Measurements from ENCODE around the gene ACSS3.

The ACSS3 gene

DNA sequence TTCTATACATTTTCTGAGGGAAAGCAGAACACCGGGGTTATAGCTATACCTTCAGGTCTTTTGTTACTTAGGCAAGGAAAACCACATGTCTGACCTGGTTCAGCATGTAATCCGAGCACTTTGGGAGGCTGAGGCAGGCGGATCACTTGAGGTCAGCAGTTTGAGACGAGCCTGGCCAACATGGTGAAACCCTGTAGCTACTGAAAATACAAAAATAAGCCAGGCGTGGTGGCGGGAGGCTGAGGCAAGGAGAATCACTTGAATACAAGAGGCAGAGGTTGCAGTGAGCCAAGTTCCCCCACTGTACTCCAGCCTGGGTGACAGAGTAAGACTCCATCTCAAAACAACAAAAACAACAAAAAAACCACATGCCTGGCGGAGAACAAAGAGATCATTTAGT lies 177.6 kb downstream of the ACSS3 start:
- no peak for DNase-seq
- Mint-ChIP-seq H3K9me3 (no peaks in the 10 kb centered on the region), H3K36me3 (ENCODE audit: low read depth) (no peaks in the 10 kb centered on the region), H3K4me3 (no peak overlapping the region), H3K4me1 (ENCODE audit: low read depth) (no peaks in the 10 kb centered on the region), H3K27me3 (no peaks in the 10 kb centered on the region), H3K27ac (no peak overlapping the region)

DNA sequence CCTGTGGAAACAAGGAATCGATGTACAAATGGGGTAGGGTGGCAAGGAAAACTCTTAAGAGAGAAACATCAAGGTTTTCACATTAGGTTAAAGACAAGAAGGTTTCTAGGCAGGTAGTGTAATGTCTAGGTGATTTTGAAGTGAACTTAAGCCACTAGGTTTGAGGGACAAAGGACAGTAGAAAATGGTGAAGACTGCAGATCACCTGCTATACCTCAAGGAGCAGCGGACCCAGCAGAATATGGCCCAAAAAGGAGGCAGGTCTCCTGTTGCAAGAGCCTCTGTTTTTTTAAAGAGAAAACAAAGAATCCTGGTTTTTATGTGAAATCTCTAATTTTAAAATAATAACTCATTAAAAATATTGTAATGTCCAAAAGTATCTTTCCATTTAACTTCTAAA lies 178.1 kb downstream of the ACSS3 start:
- Mint-ChIP-seq H3K4me3 (no peak overlapping the region), H3K36me3 (ENCODE audit: low read depth) (no peaks in the 10 kb centered on the region), H3K27me3 (no peaks in the 10 kb centered on the region), H3K27ac (no peak overlapping the region), H3K4me1 (ENCODE audit: low read depth) (no peaks in the 10 kb centered on the region), H3K9me3 (no peaks in the 10 kb centered on the region)
- no peak for DNase-seq

DNA sequence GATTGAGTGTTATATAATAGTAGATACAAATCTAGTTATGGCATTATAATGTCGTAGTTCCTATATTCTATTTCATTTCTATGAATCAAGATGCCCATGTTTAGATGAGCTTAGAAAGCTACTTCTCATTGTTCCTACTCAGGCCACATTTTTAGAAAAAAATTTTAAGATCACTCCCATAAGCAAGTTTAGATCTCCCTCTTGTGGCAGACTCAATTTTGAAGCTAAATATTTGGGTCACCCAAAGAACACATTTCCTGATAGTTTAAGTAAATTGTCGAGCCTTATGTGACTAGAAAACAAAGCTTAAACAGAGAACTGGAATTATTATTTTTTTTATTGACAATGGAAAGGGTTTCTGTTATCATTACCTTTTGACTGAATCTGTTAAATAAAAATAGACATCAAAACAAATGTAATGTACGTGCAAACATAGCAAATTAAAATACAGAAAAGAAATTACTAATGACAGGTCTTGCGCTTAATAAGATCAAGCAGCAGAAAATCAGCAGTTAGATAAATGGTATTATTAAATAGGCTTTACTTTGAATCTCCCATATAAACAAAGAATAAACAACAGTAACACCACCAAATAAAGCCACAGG lies 180.2 kb downstream of the ACSS3 start:
- Mint-ChIP-seq H3K4me3 (no peak overlapping the region), H3K4me1 (ENCODE audit: low read depth) (no peaks in the 10 kb centered on the region), H3K27ac (no peak overlapping the region), H3K27me3 (no peaks in the 10 kb centered on the region), H3K36me3 (ENCODE audit: low read depth) (no peaks in the 10 kb centered on the region), H3K9me3 (no peaks in the 10 kb centered on the region)
- no peak for DNase-seq

DNA sequence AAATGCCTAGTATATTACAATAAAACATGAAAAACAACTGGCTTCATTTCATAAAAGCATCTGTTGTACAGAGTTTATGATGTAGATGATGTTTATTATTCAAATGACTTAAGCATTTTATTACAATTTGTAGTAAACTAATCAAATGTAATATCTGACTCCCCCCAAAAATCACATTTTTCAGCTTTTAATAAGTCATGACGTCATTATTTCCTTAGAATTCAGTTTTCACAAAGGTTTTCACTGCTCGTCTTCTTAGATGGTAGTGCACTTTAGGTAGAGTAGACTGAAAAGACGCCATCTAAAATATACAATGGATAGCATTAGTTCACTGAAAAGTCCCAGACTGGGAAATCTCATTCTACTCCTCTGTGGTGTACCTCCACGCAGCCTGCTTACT lies 181.5 kb downstream of the ACSS3 start:
- Mint-ChIP-seq H3K4me3 (no peak overlapping the region), H3K27me3 (no peaks in the 10 kb centered on the region), H3K36me3 (ENCODE audit: low read depth) (no peaks in the 10 kb centered on the region), H3K27ac (no peak overlapping the region), H3K4me1 (ENCODE audit: low read depth) (no peaks in the 10 kb centered on the region), H3K9me3 (no peaks in the 10 kb centered on the region)
- no peak for DNase-seq

DNA sequence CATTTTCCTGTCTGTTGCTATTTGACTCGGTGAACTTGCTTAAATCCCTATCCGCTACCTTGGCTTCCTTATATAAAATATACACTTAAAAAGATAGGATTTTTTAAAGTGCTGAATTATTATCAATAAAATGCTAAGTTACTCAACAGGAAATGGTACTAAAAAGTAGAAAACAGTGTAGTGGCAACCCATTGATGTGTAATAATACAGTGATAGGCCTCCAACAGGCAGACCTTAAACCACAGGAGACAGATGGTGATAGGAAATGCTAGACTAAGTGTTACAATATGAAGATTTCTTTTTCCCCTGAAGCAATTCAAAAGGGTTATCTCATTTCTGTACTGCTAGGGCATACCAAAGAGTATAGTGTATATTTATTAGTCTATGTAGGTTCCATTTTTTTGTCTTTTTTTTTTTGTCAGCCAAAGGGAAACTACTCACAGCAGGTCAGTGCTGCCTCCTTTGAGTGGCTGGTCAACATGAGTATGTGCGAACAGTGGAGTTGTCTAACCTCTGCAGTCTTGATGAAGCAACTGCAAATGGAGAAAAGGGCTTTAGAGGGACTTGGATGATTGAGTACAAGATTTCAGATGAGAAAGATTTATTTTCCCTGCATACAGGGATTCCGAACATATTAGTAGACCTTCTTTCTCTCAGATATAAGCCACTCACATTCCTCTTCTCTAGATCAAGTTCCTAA lies 183.8 kb downstream of the ACSS3 start:
- no peaks in the 10 kb centered on the region for H3K27me3 Mint-ChIP-seq
- H3K4me1 Mint-ChIP-seq (ENCODE audit: low read depth) = no peaks in the 10 kb centered on the region
- no peaks in the 10 kb centered on the region for H3K36me3 Mint-ChIP-seq (ENCODE audit: low read depth)
- H3K4me3 Mint-ChIP-seq = no peak overlapping the region
- no peak for DNase-seq
- no peak overlapping the region for H3K27ac Mint-ChIP-seq
- no peaks in the 10 kb centered on the region for H3K9me3 Mint-ChIP-seq

DNA sequence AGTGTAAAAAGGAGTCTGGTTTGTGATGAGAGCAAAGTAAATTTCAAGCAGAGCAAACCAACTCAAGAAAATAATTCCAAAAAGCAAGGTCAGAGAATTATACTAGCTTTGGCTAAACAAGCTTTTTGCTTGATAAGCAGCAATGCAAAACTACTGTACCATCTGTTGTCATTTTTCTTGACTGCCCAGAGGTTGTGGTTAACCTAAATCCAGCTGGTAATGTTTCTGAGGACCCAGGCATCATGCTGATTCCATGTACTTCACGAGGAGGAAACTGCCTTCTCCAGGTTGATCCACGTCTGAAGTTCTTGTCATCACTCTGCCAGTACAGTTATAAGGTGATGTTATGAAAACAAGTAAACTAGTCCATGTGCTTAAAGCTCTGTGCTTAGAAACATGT lies 185.2 kb downstream of the ACSS3 start:
- no peak overlapping the region for H3K27ac Mint-ChIP-seq
- DNase-seq = no peak
- no peak overlapping the region for H3K4me3 Mint-ChIP-seq
- H3K9me3 Mint-ChIP-seq = no peaks in the 10 kb centered on the region
- no peaks in the 10 kb centered on the region for H3K4me1 Mint-ChIP-seq (ENCODE audit: low read depth)
- H3K27me3 Mint-ChIP-seq = no peaks in the 10 kb centered on the region
- H3K36me3 Mint-ChIP-seq (ENCODE audit: low read depth) = no peaks in the 10 kb centered on the region

DNA sequence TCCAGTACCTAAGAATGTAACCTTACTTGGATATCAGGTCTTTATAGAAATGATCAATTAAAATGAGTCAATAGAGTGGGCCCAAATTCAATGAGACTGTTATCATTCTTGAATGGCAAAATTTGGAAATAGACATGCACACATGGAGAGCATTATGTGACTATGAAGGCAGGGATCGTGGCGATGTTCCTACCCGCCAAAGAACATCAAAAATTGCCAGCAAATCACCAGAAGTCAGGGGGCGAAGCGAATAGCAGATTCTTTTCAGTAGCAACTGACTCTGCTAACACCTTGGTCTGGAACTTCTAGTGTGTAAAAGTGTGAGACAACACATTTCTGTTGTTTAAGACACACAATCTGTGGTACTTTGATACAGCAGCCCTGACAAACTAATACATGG lies 192.5 kb downstream of the ACSS3 start:
- no peak overlapping the region for H3K4me3 Mint-ChIP-seq
- H3K36me3 Mint-ChIP-seq (ENCODE audit: low read depth) = no peaks in the 10 kb centered on the region
- no peak overlapping the region for H3K27ac Mint-ChIP-seq
- H3K9me3 Mint-ChIP-seq = peaks cover 4% of the 10 kb centered on the region
- DNase-seq = no peak
- no peaks in the 10 kb centered on the region for H3K4me1 Mint-ChIP-seq (ENCODE audit: low read depth)
- no peaks in the 10 kb centered on the region for H3K27me3 Mint-ChIP-seq

DNA sequence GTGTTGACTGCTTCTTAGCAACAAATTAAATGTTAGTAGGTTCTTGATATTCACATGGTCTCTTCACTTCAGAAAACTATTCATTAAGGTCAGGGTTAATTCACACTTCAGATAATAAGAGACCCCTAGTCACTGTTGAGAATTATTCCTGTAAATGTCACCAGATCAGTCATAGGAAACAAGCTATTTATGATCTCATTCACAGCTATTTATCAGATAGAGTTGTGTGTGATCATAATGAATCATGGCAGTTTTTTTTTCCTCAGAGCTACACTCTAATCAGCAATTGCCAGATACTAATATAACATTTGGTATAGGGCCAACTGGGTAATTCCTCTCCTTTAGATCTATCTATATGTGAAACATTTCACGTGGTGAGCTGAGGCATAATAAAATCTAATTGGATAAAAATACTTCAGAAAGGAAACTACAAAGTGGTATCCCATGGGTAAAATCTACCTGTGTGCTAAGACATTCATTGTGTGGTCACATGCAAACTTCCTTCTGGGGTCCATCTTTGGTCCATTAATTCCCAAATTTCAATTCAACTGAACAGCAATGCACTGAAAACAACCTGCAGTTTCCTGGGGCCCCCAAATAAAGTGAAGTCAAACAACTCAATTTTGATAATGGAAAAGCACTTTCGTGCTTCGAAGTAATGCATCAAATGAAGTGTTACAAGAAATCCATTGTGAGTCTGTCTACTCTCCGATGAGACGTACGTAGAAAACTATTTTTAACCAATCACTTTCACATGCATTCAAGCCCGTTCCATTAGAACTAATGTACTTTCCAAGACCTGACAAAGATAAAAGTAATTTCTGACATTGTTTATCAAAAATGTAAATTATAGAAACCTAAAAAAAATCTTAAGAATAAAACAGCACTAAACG lies 197.0 kb downstream of the ACSS3 start:
- no peaks in the 10 kb centered on the region for H3K9me3 Mint-ChIP-seq
- H3K36me3 Mint-ChIP-seq (ENCODE audit: low read depth) = no peaks in the 10 kb centered on the region
- H3K27ac Mint-ChIP-seq = no peak overlapping the region
- no peaks in the 10 kb centered on the region for H3K27me3 Mint-ChIP-seq
- DNase-seq = no peak
- no peak overlapping the region for H3K4me3 Mint-ChIP-seq
- no peaks in the 10 kb centered on the region for H3K4me1 Mint-ChIP-seq (ENCODE audit: low read depth)

DNA sequence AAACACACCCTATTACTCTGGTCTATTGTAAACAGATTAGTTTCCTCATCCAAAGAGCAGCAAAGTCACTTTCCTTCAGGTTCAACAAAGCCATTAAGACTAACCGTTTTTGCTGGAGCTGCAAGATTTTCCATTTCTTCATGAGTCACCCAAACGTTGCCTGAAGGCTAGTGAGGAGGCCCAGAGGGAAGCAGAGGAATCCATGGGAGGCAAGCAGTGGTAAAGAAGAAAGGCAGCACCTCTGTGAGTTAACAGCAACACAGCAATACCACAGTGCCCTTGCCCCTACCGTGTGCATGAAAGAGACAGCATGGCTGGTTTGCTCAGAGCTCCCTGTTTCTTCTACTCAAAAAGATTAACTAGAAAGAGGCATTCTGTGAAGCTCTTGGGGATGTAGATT lies 206.3 kb downstream of the ACSS3 start:
- H3K4me3 Mint-ChIP-seq = no peak overlapping the region
- H3K27ac Mint-ChIP-seq = no peak overlapping the region
- H3K9me3 Mint-ChIP-seq = no peaks in the 10 kb centered on the region
- no peaks in the 10 kb centered on the region for H3K36me3 Mint-ChIP-seq (ENCODE audit: low read depth)
- H3K4me1 Mint-ChIP-seq (ENCODE audit: low read depth) = no peaks in the 10 kb centered on the region
- DNase-seq = no peak
- no peaks in the 10 kb centered on the region for H3K27me3 Mint-ChIP-seq

DNA sequence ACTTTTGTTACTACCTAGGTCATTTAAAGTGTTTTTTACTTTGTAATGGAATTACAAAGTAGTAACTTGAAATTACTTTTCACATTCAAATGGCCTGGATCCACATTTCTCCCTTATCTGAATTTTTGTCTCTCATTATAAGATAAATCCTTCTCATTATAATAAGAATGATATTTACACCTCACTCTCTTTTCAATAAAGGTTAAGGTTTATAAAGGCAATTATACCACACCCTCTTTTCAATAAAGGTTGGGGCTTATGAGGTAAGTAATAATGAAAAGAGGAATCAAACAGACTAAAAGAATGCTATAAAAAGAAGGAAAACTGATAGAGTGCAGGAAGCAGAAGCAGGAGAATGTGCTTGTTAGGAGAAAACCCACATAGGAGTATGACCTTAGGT lies 210.8 kb downstream of the ACSS3 start:
- H3K27ac Mint-ChIP-seq = no peak overlapping the region
- no peaks in the 10 kb centered on the region for H3K36me3 Mint-ChIP-seq (ENCODE audit: low read depth)
- no peaks in the 10 kb centered on the region for H3K27me3 Mint-ChIP-seq
- no peak overlapping the region for H3K4me3 Mint-ChIP-seq
- no peaks in the 10 kb centered on the region for H3K9me3 Mint-ChIP-seq
- no peaks in the 10 kb centered on the region for H3K4me1 Mint-ChIP-seq (ENCODE audit: low read depth)
- DNase-seq = no peak

DNA sequence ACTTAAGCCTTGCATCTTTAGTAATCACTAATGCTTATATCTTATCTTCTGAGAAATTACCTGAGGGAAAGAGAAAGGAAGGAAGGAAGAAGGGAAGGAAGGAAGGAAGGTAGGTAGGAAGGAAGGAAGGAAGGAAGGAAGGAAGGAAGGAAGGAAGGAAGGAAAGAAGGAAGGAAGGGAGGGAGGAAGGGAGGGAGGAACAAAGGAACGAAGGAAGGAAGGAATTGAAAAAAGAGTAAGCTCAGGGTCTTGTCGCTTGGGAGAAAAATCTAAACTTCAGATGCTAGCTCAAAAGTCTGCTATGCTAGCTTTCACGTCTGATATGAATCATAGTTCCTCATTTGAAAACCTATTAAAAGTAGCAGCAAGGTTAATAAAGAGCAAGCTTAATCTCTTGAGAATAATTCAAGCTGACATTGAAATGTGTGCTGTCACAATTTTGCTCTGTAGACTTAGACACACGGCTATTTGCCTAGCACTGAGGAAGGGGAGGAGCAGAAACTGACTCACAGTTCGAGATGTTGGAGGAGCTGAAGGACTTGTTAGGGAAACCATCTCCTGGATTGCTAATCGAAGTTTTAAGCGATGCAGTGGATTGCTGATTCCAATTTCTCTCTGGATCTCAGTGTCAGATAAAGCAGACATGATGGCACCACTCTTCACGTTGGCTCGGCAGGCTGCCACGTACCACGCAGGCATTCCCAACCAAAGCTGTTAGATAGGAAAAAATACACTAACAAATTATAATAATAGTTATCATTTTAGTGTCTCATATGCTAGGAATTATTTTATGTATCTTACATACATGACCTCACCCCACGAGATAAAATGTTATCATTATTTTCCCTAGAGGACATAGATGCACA lies 216.7 kb downstream of the ACSS3 start:
- Mint-ChIP-seq H3K4me3 (no peak overlapping the region), H3K27me3 (no peaks in the 10 kb centered on the region), H3K9me3 (no peaks in the 10 kb centered on the region), H3K36me3 (ENCODE audit: low read depth) (no peaks in the 10 kb centered on the region), H3K4me1 (ENCODE audit: low read depth) (no peaks in the 10 kb centered on the region), H3K27ac (no peak overlapping the region)
- DNase-seq = no peak

DNA sequence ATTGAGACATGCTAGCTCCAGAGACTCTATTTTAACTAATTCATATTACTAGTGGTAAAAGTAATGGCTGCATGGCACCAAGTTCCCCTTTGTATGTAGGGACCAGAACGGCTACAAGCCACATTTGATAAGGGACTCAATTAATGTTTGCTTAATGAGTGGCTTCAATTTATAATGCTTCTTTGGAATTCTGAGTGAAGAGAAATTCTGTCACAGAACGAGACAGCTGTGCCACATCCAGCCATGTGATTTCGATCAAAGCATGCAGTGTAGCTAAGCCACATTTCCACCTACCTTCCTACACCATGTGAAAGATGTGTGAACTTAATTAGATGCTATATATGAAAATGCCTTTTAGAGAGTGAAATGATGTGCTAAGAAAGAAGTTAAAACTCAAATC lies 217.4 kb downstream of the ACSS3 start:
- no peaks in the 10 kb centered on the region for H3K4me1 Mint-ChIP-seq (ENCODE audit: low read depth)

DNA sequence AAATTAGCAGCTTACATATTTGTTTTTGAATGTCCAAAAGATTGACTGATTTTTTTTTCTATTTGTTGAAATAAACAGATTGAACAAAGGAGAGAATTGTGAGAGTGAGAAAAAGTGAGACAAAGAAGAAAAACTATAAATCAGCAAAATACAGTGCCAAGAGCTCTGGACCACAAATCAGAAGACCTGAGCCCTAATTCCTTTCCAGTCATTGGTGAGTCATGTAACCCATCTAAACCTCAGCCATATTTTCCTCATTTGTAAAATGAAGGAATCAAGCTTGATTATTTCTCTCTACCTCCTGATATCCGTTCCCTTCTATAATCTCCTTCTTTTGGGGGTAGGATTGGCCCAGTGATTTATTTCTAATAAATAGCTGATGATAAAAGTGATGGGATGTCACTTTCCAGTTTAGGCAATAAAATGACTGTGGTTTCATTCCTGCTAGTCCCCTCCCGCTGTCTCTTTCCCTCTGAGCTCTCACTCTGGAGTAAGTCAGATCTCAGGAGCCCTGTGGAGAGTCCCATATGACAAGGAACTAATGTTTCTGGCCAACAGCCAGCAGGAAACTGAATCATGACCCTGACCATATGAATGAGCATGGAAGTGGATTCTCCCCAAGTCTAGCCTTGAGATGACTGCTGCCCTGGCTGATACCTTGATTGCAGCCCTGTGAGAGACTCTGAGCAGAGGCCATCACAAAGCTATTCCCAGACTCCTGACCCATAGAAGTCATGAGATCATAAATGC lies 218.9 kb downstream of the ACSS3 start:
- Mint-ChIP-seq H3K27me3 (no peaks in the 10 kb centered on the region), H3K36me3 (ENCODE audit: low read depth) (no peaks in the 10 kb centered on the region), H3K9me3 (no peaks in the 10 kb centered on the region), H3K4me1 (ENCODE audit: low read depth) (no peaks in the 10 kb centered on the region), H3K4me3 (no peak overlapping the region), H3K27ac (no peak overlapping the region)
- no peak for DNase-seq

More for the DNA sequence above, 217.4 kb downstream of the ACSS3 start:
- H3K36me3 Mint-ChIP-seq (ENCODE audit: low read depth) = no peaks in the 10 kb centered on the region
- no peak overlapping the region for H3K27ac Mint-ChIP-seq
- H3K27me3 Mint-ChIP-seq = no peaks in the 10 kb centered on the region
- H3K4me3 Mint-ChIP-seq = no peak overlapping the region
- no peaks in the 10 kb centered on the region for H3K9me3 Mint-ChIP-seq
- DNase-seq = no peak

DNA sequence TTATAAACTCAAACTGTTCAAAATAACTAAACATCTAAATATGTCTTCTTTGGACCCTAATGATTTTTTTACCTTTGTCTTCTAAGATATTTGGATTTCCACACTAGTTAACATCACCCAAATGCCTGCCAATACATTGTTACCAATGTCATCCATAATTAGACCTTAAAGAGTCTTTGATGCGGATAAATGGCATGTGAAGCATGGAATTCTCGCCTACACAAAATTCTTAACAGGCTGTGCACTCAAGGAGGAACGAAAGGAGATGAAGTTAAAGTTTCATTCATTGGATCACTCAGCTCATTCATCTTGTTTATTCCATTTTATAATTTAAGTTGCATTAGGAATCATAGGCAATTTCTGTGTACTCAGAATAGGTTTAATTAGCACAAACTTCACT lies 219.7 kb downstream of the ACSS3 start:
- DNase-seq = no peak
- H3K36me3 Mint-ChIP-seq (ENCODE audit: low read depth) = no peaks in the 10 kb centered on the region
- H3K4me3 Mint-ChIP-seq = no peak overlapping the region
- H3K9me3 Mint-ChIP-seq = no peaks in the 10 kb centered on the region
- no peaks in the 10 kb centered on the region for H3K4me1 Mint-ChIP-seq (ENCODE audit: low read depth)
- no peaks in the 10 kb centered on the region for H3K27me3 Mint-ChIP-seq
- H3K27ac Mint-ChIP-seq = no peak overlapping the region

All from activated T-cell treated with anti-CD3 and anti-CD28 coated beads, Interleukin-2, amount 50 U/mL, for 24 hours (primary cell).